ENCODE results near the gene MEGF9. TPM values are rescaled to one million over a fixed set of nuclear protein-coding genes. Genes with fewer than 3 reads are reported as not detected.

MEGF9 gene
- total and polyA plus RNA-seq, 2 of the 13 experiments (the other 11 are each of a cell fraction or from before 2014, with no cell fraction given): 3.1 to 3.3 TPM

DNA sequence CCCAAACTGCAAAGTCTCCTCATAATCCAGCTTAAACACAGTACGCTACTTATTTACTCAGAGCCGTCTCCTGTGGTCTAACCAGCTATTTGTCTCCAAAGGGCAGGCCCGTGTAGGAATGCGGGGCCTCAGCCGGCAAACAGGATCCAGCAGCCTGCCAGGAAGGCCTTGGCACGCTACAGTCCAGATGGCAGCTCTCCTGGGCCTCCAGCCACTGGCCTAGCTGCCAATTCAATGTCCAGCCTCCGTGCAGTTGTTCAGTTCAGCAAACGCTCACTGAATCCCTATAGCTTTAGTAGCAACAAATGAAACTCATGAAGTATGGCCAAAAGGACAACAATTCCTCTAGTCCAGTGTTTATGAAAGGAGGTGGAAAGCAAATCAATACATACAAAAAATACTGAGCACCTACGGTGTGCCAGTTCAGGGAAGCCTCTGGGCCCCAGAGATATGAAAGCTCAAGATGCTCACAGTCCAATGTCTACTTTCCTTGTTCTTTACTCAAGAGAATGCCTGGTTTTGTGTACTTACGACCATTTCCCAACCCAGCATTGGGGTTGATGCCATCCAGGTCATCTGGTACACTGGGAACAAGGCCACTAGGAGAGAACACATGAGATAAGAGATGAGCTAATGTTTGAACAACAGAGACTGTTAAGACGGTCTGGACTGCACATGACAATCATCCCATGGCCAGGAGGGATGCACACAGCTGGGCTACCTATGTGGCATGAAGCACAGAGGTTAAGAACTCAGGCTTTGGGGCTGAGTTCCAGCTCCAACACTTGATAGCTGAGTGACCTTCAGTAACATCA, 142.6 kb downstream of the MEGF9 start (continued):
- TF ChIP-seq CERS6 (CRISPR knock-in tag; IDR thresholded peaks at IDR 0.05) (no peak), ZNF253 (CRISPR knock-in tag; IDR thresholded peaks at IDR 0.05; ENCODE audit: borderline replicate concordance) (no peak), ZNF256 (CRISPR knock-in tag; conservative IDR thresholded peaks at IDR 0.05) (no peak; the same call in 1 of the 2 replicates), MBD4 (IDR thresholded peaks at IDR 0.05; ENCODE audit: borderline replicate concordance, low read length) (no peak; the same call in 1 of the 2 replicates), JUN (CRISPR knock-in tag; IDR thresholded peaks at IDR 0.05) (peak; percentile 98), MATR3 (CRISPR knock-in tag; IDR thresholded peaks at IDR 0.05) (no peak), RFX5 (IDR thresholded peaks at IDR 0.05; ENCODE audit: low read depth, low read length) (no peak), ZNF766 (CRISPR knock-in tag; IDR thresholded peaks at IDR 0.05; ENCODE audit: borderline replicate concordance) (0 out of 2 replicates have a peak, but pooled peaks have one; percentile 39), UBTF (CRISPR knock-in tag; IDR thresholded peaks at IDR 0.05) (peak; percentile 76), ATF5 (CRISPR knock-in tag; IDR thresholded peaks at IDR 0.05; ENCODE audit: low read depth) (no peak), DDIT3 (CRISPR knock-in tag; IDR thresholded peaks at IDR 0.05) (no peak), NR2F1 (CRISPR knock-in tag; IDR thresholded peaks at IDR 0.05) (peak; percentile 19 to 82; a peak in 2 of 4 replicates), NR2F6 (IDR thresholded peaks at IDR 0.05) (peak; percentile 94), NR2F6 (CRISPR knock-in tag; IDR thresholded peaks at IDR 0.05) (peak; percentile 93), ZKSCAN5 (CRISPR knock-in tag; IDR thresholded peaks at IDR 0.05) (no peak), ZNF354B (CRISPR knock-in tag; IDR thresholded peaks at IDR 0.05) (no peak), ZMYM4 (CRISPR knock-in tag; IDR thresholded peaks at IDR 0.05) (peak; percentile 89), ZBTB1 (CRISPR knock-in tag; IDR thresholded peaks at IDR 0.05; ENCODE audit: borderline replicate concordance) (no peak)
- TF ChIP-seq, protein P1, sequence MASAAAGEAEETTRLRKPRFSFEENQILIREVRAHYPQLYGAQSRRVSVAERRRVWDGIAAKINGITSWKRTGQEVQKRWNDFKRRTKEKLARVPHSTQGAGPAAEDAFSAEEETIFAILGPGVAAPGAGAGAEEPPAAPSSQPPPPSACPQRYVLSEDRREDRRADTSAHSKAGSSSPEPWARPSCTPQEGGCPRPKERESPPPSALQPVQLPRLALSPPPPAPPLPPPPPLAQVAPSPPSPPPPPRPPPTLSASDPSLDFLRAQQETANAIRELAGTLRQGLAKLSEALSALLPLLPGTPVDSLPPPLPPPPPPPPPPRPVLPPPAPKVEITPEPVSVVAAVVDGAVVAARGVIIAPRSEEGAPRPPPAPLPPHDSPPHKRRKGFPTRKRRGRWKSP (CRISPR knock-in tag; IDR thresholded peaks at IDR 0.05): peak; percentile 67; the same call in 1 of the 2 replicates
- TF ChIP-seq, protein P2, sequence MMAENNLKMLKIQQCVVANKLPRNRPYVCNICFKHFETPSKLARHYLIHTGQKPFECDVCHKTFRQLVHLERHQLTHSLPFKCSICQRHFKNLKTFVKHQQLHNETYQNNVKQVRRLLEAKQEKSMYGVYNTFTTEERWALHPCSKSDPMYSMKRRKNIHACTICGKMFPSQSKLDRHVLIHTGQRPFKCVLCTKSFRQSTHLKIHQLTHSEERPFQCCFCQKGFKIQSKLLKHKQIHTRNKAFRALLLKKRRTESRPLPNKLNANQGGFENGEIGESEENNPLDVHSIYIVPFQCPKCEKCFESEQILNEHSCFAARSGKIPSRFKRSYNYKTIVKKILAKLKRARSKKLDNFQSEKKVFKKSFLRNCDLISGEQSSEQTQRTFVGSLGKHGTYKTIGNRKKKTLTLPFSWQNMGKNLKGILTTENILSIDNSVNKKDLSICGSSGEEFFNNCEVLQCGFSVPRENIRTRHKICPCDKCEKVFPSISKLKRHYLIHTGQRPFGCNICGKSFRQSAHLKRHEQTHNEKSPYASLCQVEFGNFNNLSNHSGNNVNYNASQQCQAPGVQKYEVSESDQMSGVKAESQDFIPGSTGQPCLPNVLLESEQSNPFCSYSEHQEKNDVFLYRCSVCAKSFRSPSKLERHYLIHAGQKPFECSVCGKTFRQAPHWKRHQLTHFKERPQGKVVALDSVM (CRISPR knock-in tag; IDR thresholded peaks at IDR 0.05): peak; percentile 63
- TF ChIP-seq, protein P3, sequence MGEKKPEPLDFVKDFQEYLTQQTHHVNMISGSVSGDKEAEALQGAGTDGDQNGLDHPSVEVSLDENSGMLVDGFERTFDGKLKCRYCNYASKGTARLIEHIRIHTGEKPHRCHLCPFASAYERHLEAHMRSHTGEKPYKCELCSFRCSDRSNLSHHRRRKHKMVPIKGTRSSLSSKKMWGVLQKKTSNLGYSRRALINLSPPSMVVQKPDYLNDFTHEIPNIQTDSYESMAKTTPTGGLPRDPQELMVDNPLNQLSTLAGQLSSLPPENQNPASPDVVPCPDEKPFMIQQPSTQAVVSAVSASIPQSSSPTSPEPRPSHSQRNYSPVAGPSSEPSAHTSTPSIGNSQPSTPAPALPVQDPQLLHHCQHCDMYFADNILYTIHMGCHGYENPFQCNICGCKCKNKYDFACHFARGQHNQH (CRISPR knock-in tag; IDR thresholded peaks at IDR 0.05): peak; percentile 92
